Activated CD8-positive, alpha-beta memory T cell treated with anti-CD3 and anti-CD28 coated beads for 48 hours (primary cell): ENCODE data around the gene SLC38A9.

ENCODE experiments used
- DNase-seq, 3 experiments: peaks; one replicate each; pipeline ENCODE4 v3.0.0-alpha.2; 2020; ENCODE audit warnings: low read depth in 2 of 3, low spot score in 2 of 3

Gene SLC38A9

DNA sequence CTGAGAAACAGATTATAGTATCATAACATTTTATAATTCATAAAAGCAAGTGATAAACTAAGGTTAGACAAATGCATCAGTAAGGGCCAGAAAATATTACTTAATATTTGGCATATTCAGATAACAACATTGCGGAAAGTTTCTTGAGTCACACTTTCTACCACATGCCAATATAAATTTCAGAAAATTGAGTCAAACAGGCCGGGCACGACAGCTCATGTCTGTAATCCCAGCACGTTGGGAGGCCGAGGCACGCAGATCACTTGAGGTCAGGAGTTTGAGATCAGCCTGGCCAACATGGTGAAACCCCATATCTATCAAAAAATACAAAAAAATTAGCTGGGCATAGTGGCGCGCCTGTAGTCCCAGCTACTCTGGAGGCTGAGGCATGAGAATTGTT is 47.1 kb downstream of the SLC38A9 start:
- DNase-seq = no peak

DNA sequence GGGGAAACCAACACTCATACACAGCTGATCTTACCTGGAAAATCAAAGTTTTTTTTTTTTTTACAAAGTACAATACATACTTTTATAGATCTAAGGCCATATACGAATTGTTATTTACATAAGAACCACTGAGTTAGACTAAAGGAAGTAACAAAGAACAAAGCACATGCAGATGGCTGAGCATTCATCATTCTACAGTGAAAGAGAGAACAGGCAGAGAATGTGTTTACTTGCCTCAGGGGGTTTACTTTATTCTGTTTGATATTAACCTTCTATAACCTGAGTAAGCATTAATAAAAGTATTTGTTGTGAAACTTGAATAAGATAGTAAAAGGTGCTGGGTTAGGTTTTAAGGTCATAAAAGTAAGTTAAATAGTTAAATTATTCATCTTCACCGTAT is 54.7 kb downstream of the SLC38A9 start:
- DNase-seq = no peak

DNA sequence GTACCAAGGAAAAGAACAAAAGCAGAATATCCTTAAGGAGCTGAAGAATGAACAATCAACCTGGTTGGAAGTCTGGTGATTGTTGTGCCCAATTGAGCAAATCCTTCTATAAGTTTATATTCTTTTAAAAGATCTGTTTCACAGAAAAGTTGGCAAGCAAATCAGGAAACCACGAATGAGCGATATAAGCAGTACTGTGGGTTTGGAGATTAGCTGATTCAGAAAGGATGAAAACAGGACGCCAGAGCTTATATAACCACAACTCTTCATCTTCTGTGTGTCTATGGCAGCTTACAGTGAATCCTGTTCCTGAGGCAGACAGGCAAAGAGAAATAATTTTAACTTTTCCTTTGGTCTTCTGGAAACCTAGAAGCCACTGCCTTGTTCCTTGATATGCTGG is 61.7 kb downstream of the SLC38A9 start:
- no peak for DNase-seq

DNA sequence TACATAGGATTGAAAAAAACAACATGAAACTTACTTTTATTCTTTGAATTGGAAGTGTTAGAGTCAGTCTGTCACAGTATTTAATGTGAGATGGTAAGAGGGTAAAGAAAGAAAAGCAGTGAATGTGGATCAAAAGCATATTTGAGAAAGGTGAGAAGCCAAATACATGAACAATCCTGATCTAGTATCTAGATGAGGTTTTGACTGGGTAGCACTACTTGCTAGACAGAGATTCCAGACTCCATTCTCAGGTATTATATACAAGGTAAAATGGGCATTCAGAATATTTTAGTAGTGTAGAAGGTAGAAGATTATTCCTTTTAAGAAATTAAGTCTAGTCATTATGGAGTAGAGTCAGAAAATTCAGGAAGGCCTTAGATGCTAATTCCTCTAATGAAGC is 62.2 kb downstream of the SLC38A9 start:
- no peak for DNase-seq

DNA sequence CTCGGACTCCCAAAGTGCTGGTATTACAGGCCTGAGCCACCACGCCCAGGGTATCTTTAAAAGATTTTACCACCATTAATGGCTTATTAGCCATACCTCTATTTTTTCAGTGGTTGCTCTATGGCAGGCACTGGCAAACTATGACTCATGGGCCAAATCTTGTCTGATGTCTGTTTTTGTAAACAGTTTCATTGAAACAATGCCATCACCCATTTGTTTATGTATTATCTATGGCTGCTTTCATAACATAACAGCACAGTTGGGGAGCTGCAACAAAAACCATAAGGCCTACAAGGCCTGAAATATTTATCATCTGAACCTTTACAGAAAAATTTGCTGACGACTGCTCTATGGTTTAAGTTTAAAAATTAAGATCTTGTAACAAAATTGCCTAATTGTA is 66.8 kb downstream of the SLC38A9 start:
- no peak for DNase-seq

DNA sequence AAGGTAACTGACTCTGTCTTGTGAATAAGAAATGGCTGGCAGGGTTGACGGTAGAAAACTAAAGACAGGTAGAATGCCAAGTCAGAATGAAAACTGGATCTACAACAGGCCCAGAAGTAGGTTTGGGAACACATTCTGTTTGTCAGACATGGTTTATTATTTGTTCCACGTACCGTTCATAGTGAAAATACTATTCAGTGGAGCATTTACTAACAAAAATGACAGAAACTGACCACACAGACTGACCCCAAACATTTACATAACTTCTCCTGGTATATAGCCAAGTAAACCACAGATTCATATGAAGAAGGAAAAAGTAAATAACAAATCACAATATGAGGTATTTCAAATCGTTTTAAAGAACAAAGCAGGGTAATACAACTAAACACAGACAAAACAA is 73.7 kb downstream of the SLC38A9 start:
- no peak for DNase-seq

DNA sequence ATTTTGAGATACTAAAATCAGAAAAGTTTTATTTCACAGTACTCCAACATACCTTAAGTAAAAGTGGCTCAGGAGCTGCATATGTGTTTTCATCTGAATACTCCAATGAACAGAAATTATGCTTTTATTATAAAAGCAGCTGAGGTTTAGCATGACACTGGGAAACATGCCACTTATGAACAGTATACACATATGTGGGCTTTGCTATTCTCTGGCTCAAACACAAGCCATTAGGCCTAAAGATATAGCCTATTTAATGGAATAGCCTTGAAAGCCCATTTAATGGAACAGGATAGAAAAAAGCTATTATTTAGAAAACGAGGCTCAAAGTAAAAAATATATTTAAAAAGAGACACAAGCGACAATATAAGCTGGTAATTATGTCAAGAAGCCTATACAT is 74.1 kb downstream of the SLC38A9 start:
- no peak for DNase-seq

DNA sequence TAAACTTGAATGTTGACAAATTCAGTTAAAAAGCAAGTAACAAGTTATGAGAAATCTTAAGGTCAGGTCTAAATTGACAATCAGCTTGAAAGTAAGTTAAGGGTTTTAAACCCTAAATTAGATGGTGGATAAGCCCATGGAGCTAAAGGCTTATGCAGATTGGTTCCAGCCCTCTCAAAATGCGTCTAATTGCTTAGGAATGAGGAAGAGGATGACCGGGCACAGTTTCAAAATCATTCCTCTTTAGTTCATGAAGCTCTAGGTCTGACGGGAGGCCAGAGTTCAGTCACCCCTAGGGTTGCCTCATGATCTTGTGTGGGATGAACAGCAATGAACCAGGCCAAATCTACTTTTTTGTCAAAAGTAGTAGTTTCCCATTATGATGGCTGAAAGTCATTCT is 75.4 kb downstream of the SLC38A9 start:
- DNase-seq = no peak

DNA sequence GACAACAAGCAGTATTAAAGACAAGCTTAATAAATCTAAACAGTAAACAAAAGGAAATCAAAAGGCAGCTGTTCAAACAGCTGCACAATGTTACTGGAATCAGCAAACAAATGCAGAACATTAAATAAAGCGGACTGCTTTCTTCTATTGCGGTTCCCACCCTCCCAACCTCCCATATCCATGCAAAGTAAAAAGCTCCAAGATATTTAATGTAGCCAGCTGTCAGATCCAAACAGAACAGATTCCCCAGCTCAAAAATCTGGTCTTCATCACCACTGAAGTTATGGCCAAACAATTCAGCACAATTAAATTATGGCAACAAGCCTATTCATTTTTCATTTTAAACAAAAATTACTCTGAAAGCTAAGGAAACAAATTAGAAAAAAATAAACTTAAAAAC is 75.9 kb downstream of the SLC38A9 start:
- no peak for DNase-seq

DNA sequence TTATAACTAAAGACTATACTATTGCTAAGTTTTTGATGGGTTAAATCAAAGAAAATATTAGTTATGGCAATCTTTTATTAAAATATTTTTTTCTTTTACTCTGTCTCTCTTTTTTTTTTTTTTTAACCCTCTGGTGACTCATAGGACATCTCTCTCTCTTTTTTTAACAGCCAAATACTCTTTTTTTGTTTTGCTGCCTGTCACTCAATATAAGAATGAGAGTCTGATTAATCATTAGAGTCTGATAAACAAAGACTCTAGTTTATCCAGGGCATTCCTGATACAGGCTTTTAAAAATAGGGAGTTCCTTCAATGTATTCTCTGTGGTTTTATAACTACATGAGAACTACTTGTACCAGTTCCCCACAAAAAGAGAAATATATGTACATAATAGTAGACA is 77.3 kb downstream of the SLC38A9 start:
- no peak for DNase-seq

DNA sequence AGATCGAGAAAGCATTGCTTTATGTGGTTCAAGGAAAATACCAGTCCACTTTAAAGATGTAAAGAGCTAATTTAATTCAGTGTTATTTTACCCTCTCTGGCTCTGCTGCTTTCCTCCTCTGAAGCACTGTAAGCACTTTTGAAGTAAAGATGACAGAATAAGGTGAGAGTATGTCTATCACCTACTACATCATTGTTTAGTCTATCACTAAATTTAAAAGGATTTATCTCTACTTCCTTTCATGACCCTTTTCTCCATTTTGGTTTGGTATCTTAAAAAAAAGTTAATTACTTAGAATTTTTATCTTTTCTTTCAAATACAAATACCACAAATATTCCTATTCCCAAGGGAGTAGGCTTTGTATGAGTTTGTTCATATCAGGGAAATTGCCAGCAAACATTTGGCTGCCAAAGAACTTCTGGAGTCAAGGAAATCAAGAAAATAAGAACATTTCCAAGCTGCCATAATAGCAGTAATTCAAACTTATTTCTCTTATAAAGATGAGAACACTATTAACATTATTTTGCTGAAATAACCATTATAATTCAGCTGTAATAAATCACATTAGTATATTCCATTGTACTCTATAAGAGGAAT is 77.8 kb downstream of the SLC38A9 start:
- DNase-seq = no peak

DNA sequence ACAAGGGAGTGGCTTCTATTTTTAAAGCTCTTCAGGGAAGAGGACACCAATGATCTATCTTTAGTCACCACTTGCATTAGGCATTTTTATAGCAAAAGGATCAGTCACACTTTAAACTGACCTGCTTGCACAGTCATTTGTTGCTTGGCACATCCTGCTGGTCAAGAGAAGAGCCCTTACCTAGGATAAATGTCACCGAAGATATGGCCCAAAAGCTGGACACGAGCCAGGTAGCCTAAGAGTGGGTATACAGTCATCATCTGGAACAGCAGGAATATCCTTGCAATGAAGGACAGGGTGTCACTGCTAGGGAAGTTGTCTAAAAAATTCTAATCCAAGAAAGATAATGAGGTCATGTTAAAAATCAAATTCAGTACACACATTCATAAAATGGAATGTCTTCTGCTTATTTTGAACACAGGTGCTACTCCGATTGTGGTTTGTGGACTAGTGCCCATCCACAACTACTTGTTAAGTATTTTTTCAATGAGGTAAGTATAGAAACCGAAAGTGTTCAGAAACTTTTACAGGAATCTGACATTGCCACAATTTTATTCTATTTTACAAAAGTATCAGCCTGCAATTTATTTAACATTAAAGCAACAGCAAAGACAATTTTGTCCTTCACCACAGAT is 78.4 kb downstream of the SLC38A9 start:
- no peak for DNase-seq

DNA sequence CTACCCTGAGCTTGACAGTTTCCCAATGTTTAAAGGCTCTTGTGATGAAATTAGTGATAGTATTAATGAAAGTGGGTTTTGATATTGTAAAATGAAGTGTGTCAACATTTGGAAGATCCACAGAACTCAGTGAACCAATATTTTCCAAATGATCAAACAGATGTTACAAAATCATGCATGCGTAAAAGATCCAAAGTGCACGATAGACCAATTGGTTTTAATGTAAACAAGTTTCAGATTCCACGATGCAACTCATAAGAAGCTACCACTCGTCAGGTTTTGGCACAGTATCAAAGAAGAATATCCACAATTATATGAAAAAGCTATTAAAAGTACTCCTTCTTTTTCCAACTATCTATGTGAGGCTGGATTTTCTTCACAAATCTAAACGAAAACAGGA is 82.3 kb downstream of the SLC38A9 start:
- DNase-seq = no peak

DNA sequence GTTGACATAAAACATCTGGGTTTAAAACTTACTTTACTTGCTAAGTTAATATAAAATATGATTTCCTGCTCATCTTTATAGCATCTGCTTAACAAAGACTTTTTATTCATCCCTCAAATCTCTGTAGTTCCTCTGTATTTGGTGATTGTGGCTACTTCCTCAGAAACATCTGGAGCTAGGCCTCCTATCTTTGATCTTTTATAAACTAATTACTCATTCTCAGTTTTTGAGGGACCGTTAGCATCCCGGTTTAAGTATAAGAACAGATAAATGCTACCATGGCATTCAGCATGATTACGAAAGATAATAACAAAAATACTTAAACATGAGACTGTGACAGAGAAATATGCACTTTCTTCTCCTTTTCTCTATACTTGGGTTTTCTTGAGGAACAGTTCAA is 85.3 kb downstream of the SLC38A9 start:
- no peak for DNase-seq

DNA sequence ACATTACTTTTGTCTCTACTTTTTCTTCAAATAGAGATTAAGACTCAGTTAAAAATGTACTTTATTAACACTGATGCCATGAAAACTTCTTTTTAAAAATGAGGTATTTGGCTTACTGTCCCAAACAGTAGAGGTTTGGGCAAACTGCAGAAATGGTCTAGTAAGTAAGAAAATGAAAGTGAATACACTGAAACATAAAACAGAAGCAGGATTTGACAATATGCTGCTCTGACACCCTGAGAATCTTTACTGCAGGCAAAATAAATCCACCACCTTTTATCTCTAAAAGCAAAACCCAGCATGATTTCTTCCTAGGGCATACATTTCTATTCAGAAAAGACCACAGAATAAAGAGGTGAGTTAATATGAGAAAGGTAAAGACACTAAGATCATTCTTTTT is 86.2 kb downstream of the SLC38A9 start:
- no peak for DNase-seq

DNA sequence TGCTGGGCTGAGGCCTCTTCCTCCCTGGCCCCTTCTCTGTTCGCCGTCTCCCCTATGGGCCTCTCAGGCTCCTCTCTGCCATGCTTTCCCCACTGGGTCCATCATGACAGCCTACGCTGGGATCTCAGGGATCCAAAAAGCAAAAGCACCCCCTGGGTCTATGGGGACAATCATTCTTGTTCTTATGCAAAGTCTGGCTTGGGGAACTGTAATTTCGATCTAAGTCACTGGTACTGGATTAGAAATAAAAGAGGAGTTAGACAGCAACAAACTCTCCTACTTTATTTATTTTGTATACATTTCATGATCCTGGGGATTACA is 86.6 kb downstream of the SLC38A9 start:
- no peak for DNase-seq

DNA sequence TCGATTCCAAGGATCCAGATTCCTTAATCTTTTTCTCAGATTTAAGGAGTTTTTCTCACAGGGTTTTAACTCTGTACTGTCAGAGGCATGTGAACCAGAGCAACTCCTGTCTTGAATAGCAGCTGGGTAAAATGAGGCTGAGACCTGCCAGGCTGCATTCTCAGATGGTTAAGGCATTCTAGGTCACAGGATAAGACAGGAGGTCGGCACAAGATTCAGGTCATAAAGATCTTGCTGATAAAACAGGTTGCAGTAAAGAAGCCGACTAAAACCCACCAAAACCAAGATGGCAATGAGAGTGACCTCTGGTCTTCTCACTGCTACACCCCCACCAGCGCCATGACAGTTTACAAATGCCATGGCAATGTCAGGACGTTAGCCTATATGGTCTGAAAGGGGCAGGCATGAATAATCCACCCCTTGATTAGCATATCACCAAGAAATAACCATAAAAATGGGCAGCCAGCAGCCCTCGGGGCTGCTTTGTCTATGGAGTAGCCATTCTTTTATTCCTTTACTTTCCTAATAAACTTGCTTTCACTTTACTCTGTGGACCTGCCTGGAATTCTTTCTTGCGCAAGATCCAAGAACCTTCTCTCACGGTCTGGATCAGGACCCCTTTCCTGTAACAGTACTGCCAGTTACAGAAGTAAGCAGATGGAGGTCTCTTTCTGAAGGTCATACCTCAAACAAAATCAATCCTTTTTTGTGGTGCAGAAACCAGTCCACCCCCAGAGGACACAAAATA is 87.1 kb downstream of the SLC38A9 start:
- DNase-seq = no peak

DNA sequence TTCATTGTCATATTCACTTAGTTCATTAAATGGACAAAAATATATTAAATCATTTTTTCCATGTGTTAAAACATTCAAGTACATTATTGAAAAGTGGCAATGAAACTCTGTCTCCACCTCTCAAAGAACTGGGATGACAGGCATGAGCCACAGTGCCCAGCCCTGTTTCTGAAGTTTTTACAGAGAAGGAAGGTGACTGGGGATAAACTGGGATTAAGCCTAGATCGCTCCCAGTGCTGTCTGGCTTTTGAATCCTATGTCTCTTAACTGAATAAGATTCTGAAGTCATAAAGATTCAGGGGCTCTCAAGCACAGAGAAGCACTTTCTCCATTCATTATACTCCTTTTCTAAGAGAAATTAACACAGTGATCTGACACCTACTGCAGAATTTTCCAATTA is 88.3 kb downstream of the SLC38A9 start:
- DNase-seq = no peak

DNA sequence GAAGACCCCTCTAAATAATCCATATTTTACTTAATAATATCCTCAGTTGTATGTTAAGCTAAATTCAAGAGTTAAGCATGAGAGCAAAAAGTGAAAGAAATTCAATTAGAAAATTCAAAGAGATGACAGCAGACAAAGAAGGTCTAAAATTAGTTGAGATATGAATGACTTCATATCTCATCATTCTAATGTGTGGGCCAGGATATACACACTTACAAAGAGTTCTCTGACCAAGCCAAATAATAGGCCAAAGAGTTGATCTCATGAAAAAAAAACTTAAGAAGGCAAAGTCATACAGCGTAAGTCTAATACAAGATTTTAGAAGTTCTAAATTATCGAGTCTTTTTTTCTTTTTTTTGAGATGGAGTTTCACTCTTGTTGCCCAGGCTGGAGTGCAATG is 89.7 kb downstream of the SLC38A9 start:
- no peak for DNase-seq

DNA sequence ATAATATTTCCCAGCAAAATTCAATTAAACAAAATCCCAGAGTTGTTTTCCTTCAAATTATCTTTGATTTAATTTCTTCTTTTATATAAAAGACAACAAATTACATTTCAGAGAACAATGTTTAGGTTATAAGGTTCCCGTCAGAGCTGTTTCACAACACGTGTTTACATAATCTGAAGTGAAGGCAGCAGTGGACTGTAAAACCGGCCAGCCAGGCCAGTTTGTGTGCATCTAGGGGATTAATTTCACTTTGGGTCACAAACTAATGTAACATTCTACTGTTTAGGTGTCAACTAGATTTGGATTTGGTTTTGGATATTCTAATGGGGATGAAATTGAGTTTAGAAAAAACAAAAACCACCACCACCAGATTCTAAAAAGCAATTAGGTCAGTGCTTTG is 90.9 kb downstream of the SLC38A9 start:
- no peak for DNase-seq

DNA sequence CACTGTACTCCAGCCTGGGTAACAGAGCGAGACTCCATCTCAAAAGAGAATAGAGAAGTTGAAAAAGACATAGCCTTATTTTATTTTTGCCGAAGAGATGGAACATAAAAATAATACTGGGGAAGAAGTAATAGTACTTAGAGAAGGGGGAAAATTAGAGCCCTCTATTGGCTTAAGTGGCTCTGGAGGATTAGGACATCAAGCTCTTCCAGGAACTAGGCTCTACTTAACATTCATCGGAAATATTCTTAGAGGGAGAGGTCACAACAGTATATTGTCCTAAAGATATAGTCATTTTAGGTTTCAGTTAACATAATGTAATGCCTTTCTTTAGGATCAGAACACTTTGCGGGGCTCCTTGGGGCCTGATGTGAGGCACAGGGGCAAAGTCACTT is 91.4 kb downstream of the SLC38A9 start:
- no peak for DNase-seq

DNA sequence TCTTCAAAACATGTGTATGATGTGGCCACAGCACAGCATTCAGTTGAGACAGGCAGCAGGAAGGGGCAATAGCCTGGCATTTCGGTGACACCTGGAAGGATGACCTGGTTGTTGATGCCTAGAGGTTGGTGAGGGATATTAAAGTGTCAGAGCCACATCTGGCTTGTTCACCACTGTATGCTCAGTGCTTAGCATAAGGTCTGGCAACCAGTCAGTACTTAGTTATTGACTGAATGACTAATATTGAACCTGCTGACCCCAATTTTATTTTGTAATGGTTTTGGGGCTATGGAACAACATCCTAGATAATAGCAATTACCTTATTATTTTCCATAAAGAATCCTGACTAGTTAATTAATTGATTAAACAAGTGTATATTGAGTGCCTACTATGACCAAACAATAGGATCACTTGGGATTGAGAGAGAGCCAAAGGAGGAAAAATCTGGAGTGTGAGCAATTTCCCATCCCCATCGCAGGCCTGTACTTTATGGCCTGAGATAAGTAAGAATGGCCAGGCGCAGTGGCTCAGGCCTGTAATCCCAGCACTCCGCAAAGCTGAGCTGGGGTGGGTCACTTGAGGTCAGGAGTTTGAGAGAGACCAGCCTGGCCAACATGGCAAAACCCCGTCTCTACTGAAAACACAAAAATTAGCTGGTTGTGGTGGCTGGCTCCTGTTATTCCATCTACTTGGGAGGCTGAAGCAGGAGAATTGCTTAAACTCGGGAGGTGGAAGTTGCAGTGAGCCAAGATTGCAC is 91.9 kb downstream of the SLC38A9 start:
- DNase-seq = no peak
